GM03348 (cell line): ENCODE results near the gene KCNK18.
"Not testable (repeated sequence)": the region's sequence is repeated elsewhere in the genome, so short reads cannot be mapped to it uniquely, and the experiment has no call there.

Source experiments
- DNase-seq: peaks from one replicate; pipeline ENCODE4 v3.0.0; 2012; ENCODE audit warnings: low spot score

KCNK18 gene

GRCh38 chr10:117170244-117170643, 27.0 kb upstream of the KCNK18 start:
- DNase-seq, result no peak

GRCh38 chr10:117174439-117175214, 22.7 kb upstream of the KCNK18 start:
- peak; percentile 86 for DNase-seq

- DNase-seq, result no peak
These were observed 21.9 kb upstream of the KCNK18 start for GRCh38 chr10:117175215-117175900.

- DNase-seq, result peak; percentile 87
These were observed 21.3 kb upstream of the KCNK18 start for GRCh38 chr10:117175901-117176534.

GRCh38 chr10:117178190-117178589, 19.1 kb upstream of the KCNK18 start:
- DNase-seq, result no peak

- DNase-seq, result no peak
These were observed 13.0 kb upstream of the KCNK18 start for GRCh38 chr10:117184296-117184695.

- DNase-seq, result no peak
These were observed 12.5 kb upstream of the KCNK18 start for GRCh38 chr10:117184821-117185220.

GRCh38 chr10:117185817-117186216, 11.5 kb upstream of the KCNK18 start:
- not testable (repeated sequence) for DNase-seq

GRCh38 chr10:117186832-117187615, 10.3 kb upstream of the KCNK18 start:
- DNase-seq, result no peak

GRCh38 chr10:117188371-117188770, 8.9 kb upstream of the KCNK18 start:
- no peak for DNase-seq

- DNase-seq, result no peak
These were observed 7.7 kb upstream of the KCNK18 start for GRCh38 chr10:117189557-117189956.

- no peak for DNase-seq
These were observed 799 bp downstream of the KCNK18 start for GRCh38 chr10:117198088-117198487.

GRCh38 chr10:117201826-117202225, 4.5 kb downstream of the KCNK18 start:
- no peak for DNase-seq

GRCh38 chr10:117204316-117204715, 7.0 kb downstream of the KCNK18 start:
- DNase-seq, result no peak

GRCh38 chr10:117212176-117212575, 14.9 kb downstream of the KCNK18 start:
- DNase-seq, result no peak

- no peak for DNase-seq
These were observed 17.1 kb downstream of the KCNK18 start for GRCh38 chr10:117214401-117214800.

- no peak for DNase-seq
These were observed 17.8 kb downstream of the KCNK18 start for GRCh38 chr10:117215079-117215478.

GRCh38 chr10:117216028-117216427, 18.7 kb downstream of the KCNK18 start:
- DNase-seq, result no peak

GRCh38 chr10:117216611-117217195, 19.4 kb downstream of the KCNK18 start:
- DNase-seq, result peak; percentile 95

- DNase-seq, result peak; percentile 42
These were observed 20.0 kb downstream of the KCNK18 start for GRCh38 chr10:117217196-117217761.

GRCh38 chr10:117218654-117219053, 21.4 kb downstream of the KCNK18 start:
- DNase-seq, result no peak
